ENCODE results near the gene FTO. TPM values are rescaled to one million over a fixed set of nuclear protein-coding genes. Genes with fewer than 3 reads are reported as not detected.

FTO gene
- total RNA-seq, 1 donor from 2014 or later: 85.1 TPM

- no peak overlapping the region for H3K4me3 Mint-ChIP-seq
- TF ChIP-seq CTCF (conservative IDR thresholded peaks at IDR 0.05): no peak
- H3K9me3 Mint-ChIP-seq: peaks cover 3% of the 10 kb centered on the region
- H3K27ac Mint-ChIP-seq: no peak overlapping the region
- peaks cover 15% of the 10 kb centered on the region for H3K36me3 Mint-ChIP-seq
- H3K27me3 Mint-ChIP-seq: no peaks in the 10 kb centered on the region
- DNase-seq (ENCODE audit: extremely low spot score, unreplicated experiment): no peak
- H3K4me1 Mint-ChIP-seq (ENCODE audit: unreplicated experiment): peaks cover 16% of the 10 kb centered on the region
Measured at GRCh38 chr16:53852678-53853077, 148.7 kb downstream of the FTO start.

GRCh38 chr16:53855056-53855455 lies 151.1 kb downstream of the FTO start:
- DNase-seq (ENCODE audit: extremely low spot score, unreplicated experiment): no peak
- Mint-ChIP-seq H3K27me3 (no peaks in the 10 kb centered on the region), H3K9me3 (peaks cover 3% of the 10 kb centered on the region), H3K36me3 (peaks cover 15% of the 10 kb centered on the region), H3K4me3 (no peak overlapping the region), H3K27ac (no peak overlapping the region), H3K4me1 (ENCODE audit: unreplicated experiment) (no peaks in the 10 kb centered on the region)
- TF ChIP-seq CTCF (conservative IDR thresholded peaks at IDR 0.05): no peak

- Mint-ChIP-seq H3K9me3 (peaks cover 3% of the 10 kb centered on the region), H3K4me3 (no peak overlapping the region)
Measured at GRCh38 chr16:53855511-53855910, 151.6 kb downstream of the FTO start.

GRCh38 chr16:53859995-53860540 lies 156.1 kb downstream of the FTO start:
- H3K9me3 Mint-ChIP-seq: no peaks in the 10 kb centered on the region

More at GRCh38 chr16:53855511-53855910, 151.6 kb downstream of the FTO start:
- H3K36me3 Mint-ChIP-seq: peaks cover 19% of the 10 kb centered on the region
- no peak overlapping the region for H3K27ac Mint-ChIP-seq
- no peak for TF ChIP-seq CTCF (conservative IDR thresholded peaks at IDR 0.05)
- no peaks in the 10 kb centered on the region for H3K27me3 Mint-ChIP-seq
- DNase-seq (ENCODE audit: extremely low spot score, unreplicated experiment): no peak
- no peaks in the 10 kb centered on the region for H3K4me1 Mint-ChIP-seq (ENCODE audit: unreplicated experiment)

GRCh38 chr16:53863861-53864260 lies 159.9 kb downstream of the FTO start:
- Mint-ChIP-seq H3K36me3 (peaks cover 18% of the 10 kb centered on the region), H3K9me3 (no peaks in the 10 kb centered on the region), H3K27ac (no peak overlapping the region), H3K27me3 (no peaks in the 10 kb centered on the region), H3K4me1 (ENCODE audit: unreplicated experiment) (no peaks in the 10 kb centered on the region), H3K4me3 (no peak overlapping the region)
- DNase-seq (ENCODE audit: extremely low spot score, unreplicated experiment): no peak
- TF ChIP-seq CTCF (conservative IDR thresholded peaks at IDR 0.05): no peak

More at GRCh38 chr16:53859995-53860540, 156.1 kb downstream of the FTO start:
- DNase-seq (ENCODE audit: extremely low spot score, unreplicated experiment): no peak
- H3K4me3 Mint-ChIP-seq: no peak overlapping the region
- no peaks in the 10 kb centered on the region for H3K4me1 Mint-ChIP-seq (ENCODE audit: unreplicated experiment)
- TF ChIP-seq CTCF (conservative IDR thresholded peaks at IDR 0.05): no peak
- H3K36me3 Mint-ChIP-seq: peaks cover 9% of the 10 kb centered on the region
- no peak overlapping the region for H3K27ac Mint-ChIP-seq
- no peaks in the 10 kb centered on the region for H3K27me3 Mint-ChIP-seq

Measured in type B pancreatic cell (in vitro differentiated cells).